A549 (cell line): ENCODE measurements around the gene ARIH1. TPM values are rescaled to one million over a fixed set of nuclear protein-coding genes. Genes with fewer than 3 reads are reported as not detected.

Experiments used
- ATAC-seq, 2 experiments: fragments of 200-7000 bp in 1 of 2; fragments of >200 bp in 1 of 2; cut with Nextera tagmentation in 1 of 2; cut with Tn5 transposase in 1 of 2; 3 replicates each; pipeline versions ENCODE4 v1.8.0 to v1.9.1; 2018 to 2020; ENCODE audit warnings: mild to moderate bottlenecking in 1 of 2, moderate library complexity in 1 of 2
- CTCF ChIA-PET: fragments of 300-600 bp; sonication (Branson Sonifier 250); formaldehyde crosslinking; extraction: SDS; loops from one replicate; lab custom pipeline; 2021; ENCODE audit warnings: antibody characterized with exemption, inconsistent platforms; lab: Yijun Ruan, JAX
- POLR2A ChIA-PET: fragments of 350-600 bp; formaldehyde crosslinking; extraction: SDS; loops from one replicate; lab custom pipeline; 2021; ENCODE audit warnings: antibody characterized with exemption, inconsistent platforms; lab: Yijun Ruan, JAX
- DNase-seq, 2 experiments: peaks; one replicate each; pipeline versions ENCODE4 v3.0.0 to v3.0.0-alpha.2; 2011 to 2016; ENCODE audit warnings: low read depth in 1 of 2, low spot score in 1 of 2
- FAIRE-seq: peaks from 2 replicates; lab custom pipeline; 2011; peaks lifted over from hg19 to GRCh38; lab: Jason Lieb, UNC
- H3K27ac ChIP-seq, 2 experiments: fragments of >200 bp; sonication (Bioruptor Twin); formaldehyde crosslinking; 3 replicates each; pipeline ENCODE4 v1.5.1; 2016 to 2017
- H3K4me1 ChIP-seq: fragments of >200 bp; sonication (Bioruptor Twin); formaldehyde crosslinking; 3 replicates; pipeline ENCODE4 v1.6.1; 2016
- H3K4me2 ChIP-seq: fragments of >200 bp; sonication (Bioruptor Twin); formaldehyde crosslinking; 3 replicates; pipeline ENCODE4 v1.6.1; 2016
- H3K4me3 ChIP-seq: fragments of >200 bp; sonication (Bioruptor Twin); formaldehyde crosslinking; 3 replicates; pipeline ENCODE4 v1.5.1; 2016
- H3K9me3 ChIP-seq: fragments of >200 bp; sonication (Bioruptor Twin); formaldehyde crosslinking; 3 replicates; pipeline ENCODE4 v1.6.1; 2016
- CBX2 ChIP-seq: fragments of 200-600 bp; sonication (generic); IDR thresholded peaks from 2 replicates; pipeline ENCODE4 v1.6.1; 2016; ENCODE audit warnings: low read depth, mild to moderate bottlenecking, borderline replicate concordance
- CEBPB ChIP-seq, 2 experiments: fragments of >200 bp in 1 of 2; sonication (Bioruptor Twin) in 1 of 2; formaldehyde crosslinking in 1 of 2; IDR thresholded peaks; 2 replicates each; pipeline ENCODE4 v1.6.1; 2012 to 2016
- CHD2 ChIP-seq: fragments of 150-350 bp; IDR thresholded peaks from 2 replicates; pipeline ENCODE4 v1.6.1; 2014; ENCODE audit warnings: low read length; ENCODE audit not compliant: partially characterized antibody
- ELK1 ChIP-seq: fragments of 150-350 bp; IDR thresholded peaks from 2 replicates; pipeline ENCODE4 v1.6.1; 2014; ENCODE audit warnings: low read depth, mild to moderate bottlenecking, low read length
- ESRRA ChIP-seq: fragments of 150-350 bp; IDR thresholded peaks from 2 replicates; pipeline ENCODE4 v1.6.1; 2014; ENCODE audit warnings: mild to moderate bottlenecking, low read length, borderline replicate concordance
- HDAC2 ChIP-seq: fragments of 200-600 bp; sonication (generic); IDR thresholded peaks from 2 replicates; pipeline ENCODE4 v1.6.1; 2016
- HES2 ChIP-seq: fragments of >200 bp; sonication (Bioruptor Twin); formaldehyde crosslinking; IDR thresholded peaks from 2 replicates; pipeline ENCODE4 v1.6.1; 2016
- HEYL ChIP-seq: fragments of 250-450 bp; sonication (Bioruptor Pico); IDR thresholded peaks from 2 replicates; pipeline ENCODE4 v1.8.0; 2021; ENCODE audit warnings: mild to moderate bottlenecking, moderate library complexity
- HOXA7 ChIP-seq: fragments of 250-450 bp; sonication (Bioruptor Pico); IDR thresholded peaks from 2 replicates; pipeline ENCODE4 v1.5.0; 2020; ENCODE audit warnings: mild to moderate bottlenecking, moderate library complexity
- MAZ ChIP-seq: fragments of 150-350 bp; IDR thresholded peaks from 2 replicates; pipeline ENCODE4 v1.6.1; 2014; ENCODE audit warnings: antibody characterized with exemption, low read depth, low read length, borderline replicate concordance
- NFE2L2 ChIP-seq: fragments of 150-350 bp; conservative IDR thresholded peaks from 2 replicates; pipeline ENCODE4 v1.6.1; 2014; ENCODE audit warnings: low read length
- NPAS2 ChIP-seq: fragments of 250-450 bp; sonication (Bioruptor Pico); IDR thresholded peaks from 2 replicates; pipeline ENCODE4 v1.8.0; 2022; ENCODE audit warnings: mild to moderate bottlenecking, moderate library complexity, borderline replicate concordance
- NR3C1 ChIP-seq: fragments of >200 bp; sonication (Bioruptor Twin); formaldehyde crosslinking; IDR thresholded peaks from 3 replicates; pipeline ENCODE4 v1.6.1; 2017
- PBX3 ChIP-seq: IDR thresholded peaks from 2 replicates; pipeline ENCODE4 v1.6.1; 2012
- POLR2AphosphoS2 ChIP-seq: conservative IDR thresholded peaks from 2 replicates; pipeline ENCODE4 v1.6.1; 2012; ENCODE audit warnings: low read length, improper control_type of control experiment, inconsistent platforms
- RAD21 ChIP-seq, 2 experiments: fragments of >200 bp in 1 of 2; sonication (Bioruptor Twin) in 1 of 2; formaldehyde crosslinking in 1 of 2; IDR thresholded peaks in 1 of 2; conservative IDR thresholded peaks in 1 of 2; 2 replicates in 1 of 2; 3 replicates in 1 of 2; pipeline ENCODE4 v1.6.1; 2012 to 2018; ENCODE audit warnings: inconsistent platforms in 1 of 2
- RARB ChIP-seq: fragments of 250-450 bp; sonication (Bioruptor Pico); IDR thresholded peaks from 2 replicates; pipeline ENCODE4 v1.8.0; 2021; ENCODE audit warnings: mild to moderate bottlenecking, moderate library complexity
- RNF2 ChIP-seq: fragments of 200-600 bp; sonication (generic); IDR thresholded peaks from 2 replicates; pipeline ENCODE4 v1.6.1; 2016; ENCODE audit warnings: low read depth, mild to moderate bottlenecking, antibody characterized with exemption, moderate library complexity, borderline replicate concordance
- SREBF2 ChIP-seq: fragments of 450-650 bp; IDR thresholded peaks from 2 replicates; pipeline ENCODE4 v1.6.1; 2014; ENCODE audit warnings: mild to moderate bottlenecking, moderate library complexity
- ZFP36 ChIP-seq: fragments of 450-650 bp; IDR thresholded peaks from 2 replicates; pipeline ENCODE4 v1.6.1; 2014; ENCODE audit warnings: borderline replicate concordance; ENCODE audit not compliant: partially characterized antibody
- ZSCAN20 ChIP-seq: fragments of 250-450 bp; sonication (Bioruptor Pico); IDR thresholded peaks from 2 replicates; pipeline ENCODE4 v1.8.0; 2022; ENCODE audit warnings: mild to moderate bottlenecking, moderate library complexity
- WGBS: methylation state at CpG from one replicate; pipeline ENCODE4 v1.1.6; 2017; ENCODE audit errors: missing lambda C conversion rate; 5-methylcytosine and 5-hydroxymethylcytosine counted together
- polyA plus RNA-seq, 4 experiments: library from polyadenylated mRNA; depleted of rRNA in 3 of 4; stranded (reverse); fragments of >200 nt; fragmentation: RNase III in 1 of 4; extraction: RNeasy Plus Mini Kit Qiagen cat#74134 plus additional on column Dnase treatment in 1 of 4; gene quantifications; 2 replicates in 3 of 4; 3 replicates in 1 of 4; pipeline ENCODE4 v1.2.3, GENCODE V29; 2011 to 2017
- TF ChIP-seq, protein P1 (sequence below): fragments of 200-600 bp; sonication (generic); IDR thresholded peaks from 2 replicates; pipeline ENCODE4 v1.6.1; 2016; ENCODE audit warnings: antibody characterized with exemption, mild to moderate bottlenecking, moderate library complexity

ARIH1 gene
- polyA plus RNA-seq, 2 of the 4 experiments (the other 2 are of a cell fraction): 92.6 to 127 TPM

- DNase-seq (no peak), FAIRE-seq (no peak), ATAC-seq (no peak)
- Histone ChIP-seq H3K4me1 (no peaks in the 10 kb centered on the region), H3K9me3 (no peaks in the 10 kb centered on the region), H3K4me2 (no peak overlapping the region)
- 94% methylated on average over 2 of the region's 2 CpGs for WGBS
- ChIA-PET CTCF (interaction anchor here (0.6 to 0.7 kb wide), 2 partner anchors 37 to 228 kb away, joined by 3 read pairs; no protein-coding TSS in a partner anchor), POLR2A (no interaction called here)
- TF ChIP-seq POLR2AphosphoS2: no peak
- TF ChIP-seq HEYL (CRISPR knock-in tag): no peak
- no peak for TF ChIP-seq ELK1
- no peak for TF ChIP-seq RARB (CRISPR knock-in tag)
- TF ChIP-seq, all 56 proteins: peak for 0
- Histone ChIP-seq H3K4me3 (no peak overlapping the region), H3K27ac (no peak overlapping the region)
These were observed 88.7 kb downstream of the ARIH1 start for GRCh38 chr15:72562878-72563277.

- no peak overlapping the region for H3K4me3 ChIP-seq
- DNase-seq (no peak), ATAC-seq (no peak), FAIRE-seq (peak; percentile 61)
- H3K9me3 ChIP-seq: no peaks in the 10 kb centered on the region
- no peak overlapping the region for H3K27ac ChIP-seq
- no peak overlapping the region for H3K4me2 ChIP-seq
- WGBS: 98% methylated on average over 1 of the region's 1 CpG
- TF ChIP-seq ESRRA: no peak
- POLR2A ChIA-PET: no interaction called here
- CTCF ChIA-PET: interaction anchor here (1.0 kb wide), 1 partner anchor 28 kb away, joined by 3 read pairs; no protein-coding TSS in a partner anchor
- no peaks in the 10 kb centered on the region for H3K4me1 ChIP-seq
These were observed 90.0 kb downstream of the ARIH1 start for GRCh38 chr15:72564091-72564490.

DNA sequence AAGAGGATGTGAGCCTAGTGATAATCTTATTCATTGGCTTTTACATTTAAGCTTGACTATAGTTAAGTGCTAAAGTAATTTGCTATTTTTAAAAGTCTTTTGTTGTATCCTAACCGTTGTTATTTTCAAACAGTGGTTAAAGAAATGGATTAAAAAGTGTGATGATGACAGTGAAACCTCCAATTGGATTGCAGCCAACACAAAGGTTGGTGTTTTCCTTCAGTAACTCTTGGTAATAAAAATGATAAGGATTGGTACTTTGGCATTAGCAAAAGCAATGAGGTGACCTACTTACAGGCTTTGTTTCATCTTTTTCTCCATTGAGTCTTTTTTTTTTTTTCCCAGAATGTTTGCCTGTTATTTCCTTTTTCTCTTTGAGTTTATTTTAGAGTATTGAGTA is 92.8 kb downstream of the ARIH1 start:
- no peak overlapping the region for H3K27ac ChIP-seq
- POLR2A ChIA-PET: no interaction called here
- DNase-seq: no peak
- no peak for ATAC-seq
- H3K4me1 ChIP-seq: no peaks in the 10 kb centered on the region
- no peaks in the 10 kb centered on the region for H3K9me3 ChIP-seq
- TF ChIP-seq SREBF2 (no peak), RNF2 (no peak), HOXA7 (CRISPR knock-in tag) (no peak), NPAS2 (CRISPR knock-in tag) (no peak), CEBPB (IDR thresholded peaks at IDR 0.05) (no peak), HES2 (no peak), NFE2L2 (no peak)
- TF ChIP-seq, all 56 proteins: peak for 0
- no peak for FAIRE-seq
- CTCF ChIA-PET: interaction anchor here (1.2 to 1.4 kb wide), 4 partner anchors 14 to 107 kb away, joined by 3 to 4 read pairs (median 4); no protein-coding TSS in a partner anchor
- WGBS: 52% methylated on average over 1 of the region's 1 CpG
- Histone ChIP-seq H3K4me3 (no peak overlapping the region), H3K4me2 (no peak overlapping the region)

- no peak for ATAC-seq
- no peak overlapping the region for H3K4me2 ChIP-seq
- H3K4me3 ChIP-seq: no peak overlapping the region
- H3K4me1 ChIP-seq: no peaks in the 10 kb centered on the region
- CTCF ChIA-PET: interaction anchor here (1.0 kb wide), 1 partner anchor 9 kb away, joined by 3 read pairs; no protein-coding TSS in a partner anchor
- 91% methylated on average over 1 of the region's 1 CpG for WGBS
- TF ChIP-seq CBX2 (no peak), PBX3 (no peak), ZSCAN20 (CRISPR knock-in tag) (no peak), ZFP36 (no peak), NR3C1 (no peak), CHD2 (no peak), HDAC2 (no peak), RAD21 (conservative IDR thresholded peaks at IDR 0.05 in 1 of 2, IDR thresholded peaks at IDR 0.05 in 1 of 2) (no peak), MAZ (no peak)
- TF ChIP-seq, protein P1, sequence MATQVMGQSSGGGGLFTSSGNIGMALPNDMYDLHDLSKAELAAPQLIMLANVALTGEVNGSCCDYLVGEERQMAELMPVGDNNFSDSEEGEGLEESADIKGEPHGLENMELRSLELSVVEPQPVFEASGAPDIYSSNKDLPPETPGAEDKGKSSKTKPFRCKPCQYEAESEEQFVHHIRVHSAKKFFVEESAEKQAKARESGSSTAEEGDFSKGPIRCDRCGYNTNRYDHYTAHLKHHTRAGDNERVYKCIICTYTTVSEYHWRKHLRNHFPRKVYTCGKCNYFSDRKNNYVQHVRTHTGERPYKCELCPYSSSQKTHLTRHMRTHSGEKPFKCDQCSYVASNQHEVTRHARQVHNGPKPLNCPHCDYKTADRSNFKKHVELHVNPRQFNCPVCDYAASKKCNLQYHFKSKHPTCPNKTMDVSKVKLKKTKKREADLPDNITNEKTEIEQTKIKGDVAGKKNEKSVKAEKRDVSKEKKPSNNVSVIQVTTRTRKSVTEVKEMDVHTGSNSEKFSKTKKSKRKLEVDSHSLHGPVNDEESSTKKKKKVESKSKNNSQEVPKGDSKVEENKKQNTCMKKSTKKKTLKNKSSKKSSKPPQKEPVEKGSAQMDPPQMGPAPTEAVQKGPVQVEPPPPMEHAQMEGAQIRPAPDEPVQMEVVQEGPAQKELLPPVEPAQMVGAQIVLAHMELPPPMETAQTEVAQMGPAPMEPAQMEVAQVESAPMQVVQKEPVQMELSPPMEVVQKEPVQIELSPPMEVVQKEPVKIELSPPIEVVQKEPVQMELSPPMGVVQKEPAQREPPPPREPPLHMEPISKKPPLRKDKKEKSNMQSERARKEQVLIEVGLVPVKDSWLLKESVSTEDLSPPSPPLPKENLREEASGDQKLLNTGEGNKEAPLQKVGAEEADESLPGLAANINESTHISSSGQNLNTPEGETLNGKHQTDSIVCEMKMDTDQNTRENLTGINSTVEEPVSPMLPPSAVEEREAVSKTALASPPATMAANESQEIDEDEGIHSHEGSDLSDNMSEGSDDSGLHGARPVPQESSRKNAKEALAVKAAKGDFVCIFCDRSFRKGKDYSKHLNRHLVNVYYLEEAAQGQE: no peak
- no peak for DNase-seq
- H3K27ac ChIP-seq: no peak overlapping the region
- POLR2A ChIA-PET: no interaction called here
- H3K9me3 ChIP-seq: no peaks in the 10 kb centered on the region
- FAIRE-seq: peak; percentile 98
These were observed 95.9 kb downstream of the ARIH1 start for GRCh38 chr15:72570059-72570458.
